Urinary bladder (tissue), 4 donors: ENCODE data around the gene NCLN. TPM values are rescaled to one million over a fixed set of nuclear protein-coding genes. Genes with fewer than 3 reads are reported as not detected.
"Not testable (repeated sequence)": the region's sequence is repeated elsewhere in the genome, so short reads cannot be mapped to it uniquely, and the experiment has no call there.

Experiments
- DNase-seq: peaks from one replicate; pipeline ENCODE4 v3.0.0-alpha.2; 2015; ENCODE audit errors: extremely low spot score
- H3K27ac ChIP-seq: one replicate; pipeline ENCODE4 v1.5.1; 2013; ENCODE audit warnings: low read depth, mild to moderate bottlenecking, moderate library complexity
- H3K36me3 ChIP-seq: one replicate; pipeline ENCODE4 v1.6.1; 2013; ENCODE audit warnings: mild to moderate bottlenecking, moderate library complexity; ENCODE audit not compliant: insufficient read depth
- H3K4me1 ChIP-seq: one replicate; pipeline ENCODE4 v1.6.1; 2013; ENCODE audit warnings: mild to moderate bottlenecking, moderate library complexity; ENCODE audit not compliant: insufficient read depth
- H3K4me3 ChIP-seq: one replicate; pipeline ENCODE4 v1.5.1; 2013; ENCODE audit warnings: low read depth, low read length
- WGBS: extraction: QIAGEN DNeasy Blood & Tissue Kit; methylation state at CpG from one replicate; pipeline ENCODE4 v1.1.7; 2013; 5-methylcytosine and 5-hydroxymethylcytosine counted together
- polyA plus RNA-seq: library from polyadenylated mRNA; stranded (reverse); fragments of 200-250 nt; gene quantifications from one replicate; pipeline ENCODE4 v1.2.3, GENCODE V29; 2013
- total RNA-seq: library from RNA; depleted of rRNA; stranded (reverse); fragments of >200 nt; gene quantifications from one replicate; pipeline ENCODE4 v1.2.3, GENCODE V29; 2014
- donor health status: healthy with polysubstance abuse.
- donor health status: healthy.

The NCLN gene
- total and polyA plus RNA-seq, 2 donors, result 10.5 to 30.5 TPM

DNA sequence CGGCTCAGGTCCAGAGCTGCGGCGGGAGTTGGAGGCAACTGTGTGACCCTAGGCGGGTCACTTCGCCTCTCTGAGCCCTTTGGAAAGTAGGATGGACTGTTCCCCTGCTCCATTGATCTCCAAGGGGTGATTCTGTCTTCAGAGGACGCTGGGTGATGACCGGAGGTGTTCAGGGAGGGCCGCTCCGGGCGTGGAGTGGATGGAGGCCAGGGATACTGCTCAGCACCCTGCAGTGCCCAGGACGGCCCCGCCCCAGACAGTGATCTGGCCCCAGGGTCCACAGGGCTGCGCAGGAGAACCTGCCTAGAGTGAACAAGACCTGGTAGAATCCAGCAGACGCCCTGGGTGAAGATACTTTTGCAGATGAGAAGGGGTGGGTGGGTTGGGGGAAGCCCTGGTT, 7.0 kb downstream of the NCLN start:
- WGBS, result 92% methylated on average over 14 of the region's 14 CpGs
- Histone ChIP-seq H3K36me3 (no peaks in the 10 kb centered on the region), H3K4me1 (no peaks in the 10 kb centered on the region), H3K27ac (no peak overlapping the region), H3K4me3 (no peak overlapping the region)
- no peak for DNase-seq

GRCh38 chr19:3193256-3194105, 7.8 kb downstream of the NCLN start:
- no peaks in the 10 kb centered on the region for H3K36me3 ChIP-seq
- no peak overlapping the region for H3K4me3 ChIP-seq
- no peak for DNase-seq
- H3K4me1 ChIP-seq, result no peaks in the 10 kb centered on the region
- whole genome bisulfite sequencing, result 91% methylated on average over 40 of the region's 40 CpGs
- H3K27ac ChIP-seq, result no peak overlapping the region

DNA sequence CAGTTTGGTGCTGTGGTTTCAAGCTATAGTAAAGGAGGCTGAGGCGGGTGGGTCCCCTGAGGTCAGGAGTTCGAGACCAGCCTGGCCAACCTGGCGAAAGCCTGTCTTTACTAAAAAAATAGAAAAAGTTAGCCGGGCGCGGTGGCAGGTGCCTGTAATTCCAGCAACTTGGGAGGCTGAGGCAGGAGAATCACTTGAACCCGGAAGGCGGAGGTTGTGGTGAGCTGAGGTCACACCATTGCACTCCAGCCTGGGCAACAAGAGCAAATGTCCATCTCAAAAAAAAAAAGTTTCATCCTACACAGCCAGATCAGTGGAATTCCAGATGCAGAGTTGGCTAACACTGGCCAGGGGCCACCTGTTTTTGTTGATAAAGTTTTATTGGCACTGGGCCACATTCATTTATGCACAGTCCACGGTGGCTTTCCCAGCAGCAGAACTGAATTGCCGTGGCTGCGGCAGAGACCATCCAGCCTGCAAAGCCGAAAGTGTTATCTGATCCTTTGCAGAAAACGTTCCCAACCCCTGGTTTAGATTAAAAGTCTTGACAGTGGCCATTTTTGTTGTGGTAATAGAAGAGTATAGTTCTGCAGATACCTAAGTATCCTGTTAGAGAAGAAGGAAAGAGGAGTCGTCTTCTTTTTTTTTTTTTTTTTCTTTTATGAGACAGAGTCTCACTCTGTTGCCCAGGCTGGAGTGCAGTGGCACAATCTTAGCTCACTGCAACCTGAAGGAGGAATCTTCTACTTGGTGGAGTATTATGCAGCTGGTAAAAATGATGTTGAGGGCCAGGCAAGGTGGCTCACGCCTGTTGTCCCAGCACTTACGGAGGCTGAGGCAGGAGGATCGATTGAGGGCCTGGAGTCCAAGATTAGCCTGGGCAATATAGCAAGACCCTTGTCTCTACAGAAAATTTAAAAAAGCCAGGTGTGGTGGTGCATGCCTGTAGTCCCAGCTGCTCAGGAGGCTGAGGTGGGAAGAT, 8.7 kb downstream of the NCLN start:
- H3K4me3 ChIP-seq, result no peak overlapping the region
- no peak overlapping the region for H3K27ac ChIP-seq
- WGBS, result 89% methylated on average over 17 of the region's 17 CpGs
- H3K4me1 ChIP-seq, result no peaks in the 10 kb centered on the region
- no peaks in the 10 kb centered on the region for H3K36me3 ChIP-seq
- DNase-seq, result no peak

DNA sequence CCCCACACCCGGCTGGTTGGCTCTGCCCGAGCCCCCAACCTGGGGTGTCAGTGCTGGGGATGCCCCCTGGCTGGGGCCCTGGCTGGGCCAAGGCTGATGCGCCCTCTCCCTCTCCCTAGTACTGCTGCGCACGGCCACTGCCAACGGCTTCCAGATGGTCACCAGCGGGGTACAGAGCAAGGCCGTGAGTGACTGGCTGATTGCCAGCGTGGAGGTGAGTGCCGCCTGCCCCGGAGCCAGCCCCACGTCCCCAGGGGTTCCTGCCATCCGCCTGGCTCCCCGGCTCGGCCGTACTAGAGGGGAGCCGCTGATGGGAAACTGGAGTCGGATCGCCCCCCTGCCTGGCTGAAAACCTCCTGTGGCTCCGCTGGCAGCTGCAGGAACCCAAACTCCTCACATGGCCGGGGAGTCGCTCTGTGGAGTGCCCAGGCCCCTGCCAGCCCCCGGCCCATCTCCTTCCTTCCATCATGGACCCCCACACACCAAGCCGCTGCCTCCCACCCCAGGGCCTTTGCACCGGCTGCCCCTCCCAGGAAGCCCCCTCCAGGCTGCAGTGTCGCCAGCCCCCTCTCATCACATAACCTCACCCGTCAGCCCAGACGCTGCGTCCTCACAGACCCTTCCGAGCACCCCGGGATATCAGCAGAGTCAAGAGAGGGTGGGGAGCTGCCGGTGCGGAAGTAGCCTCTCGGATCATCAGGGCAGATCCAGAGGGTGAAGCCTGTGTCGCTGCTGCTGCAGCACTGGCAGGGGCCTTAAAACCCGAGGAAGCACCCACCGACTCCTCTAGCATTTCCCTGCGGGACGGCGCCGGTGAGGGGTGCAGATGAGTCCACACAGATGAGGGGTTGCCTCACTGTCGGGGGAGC, 10.6 kb downstream of the NCLN start:
- DNase-seq, result no peak
- no peak overlapping the region for H3K4me3 ChIP-seq
- no peak overlapping the region for H3K27ac ChIP-seq
- no peaks in the 10 kb centered on the region for H3K36me3 ChIP-seq
- 92% methylated on average over 42 of the region's 42 CpGs for WGBS
- H3K4me1 ChIP-seq, result no peaks in the 10 kb centered on the region

DNA sequence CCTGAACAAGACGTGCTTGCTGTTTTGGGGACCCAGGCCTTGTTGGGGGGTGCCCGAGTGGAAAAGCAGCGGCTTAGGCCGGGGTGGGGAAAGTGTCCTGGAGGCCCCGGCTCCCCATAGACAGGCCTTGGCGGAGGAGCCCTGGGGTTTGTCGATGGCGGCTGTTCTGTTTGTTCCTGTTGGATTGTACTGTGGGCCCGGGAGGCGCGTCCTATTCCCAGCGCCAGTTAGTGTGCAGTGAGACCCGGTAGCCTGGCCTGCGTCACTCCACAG, 11.1 kb downstream of the NCLN start:
- no peak overlapping the region for H3K4me3 ChIP-seq
- 94% methylated on average over 14 of the region's 14 CpGs for WGBS
- no peaks in the 10 kb centered on the region for H3K36me3 ChIP-seq
- DNase-seq, result no peak
- H3K4me1 ChIP-seq, result no peaks in the 10 kb centered on the region
- no peak overlapping the region for H3K27ac ChIP-seq

- H3K36me3 ChIP-seq, result peaks cover 5% of the 10 kb centered on the region
- no peaks in the 10 kb centered on the region for H3K4me1 ChIP-seq
- H3K4me3 ChIP-seq, result no peak overlapping the region
- no peak overlapping the region for H3K27ac ChIP-seq
- WGBS, result 94% methylated on average over 43 of the region's 43 CpGs
- DNase-seq, result no peak
Observed at GRCh38 chr19:3198901-3199700, 13.4 kb downstream of the NCLN start.

GRCh38 chr19:3201072-3201700, 15.5 kb downstream of the NCLN start:
- no peak for DNase-seq
- H3K4me1 ChIP-seq, result no peaks in the 10 kb centered on the region
- H3K36me3 ChIP-seq, result peaks cover 10% of the 10 kb centered on the region
- no peak overlapping the region for H3K27ac ChIP-seq
- no peak overlapping the region for H3K4me3 ChIP-seq
- WGBS, result 94% methylated on average over 39 of the region's 39 CpGs

DNA sequence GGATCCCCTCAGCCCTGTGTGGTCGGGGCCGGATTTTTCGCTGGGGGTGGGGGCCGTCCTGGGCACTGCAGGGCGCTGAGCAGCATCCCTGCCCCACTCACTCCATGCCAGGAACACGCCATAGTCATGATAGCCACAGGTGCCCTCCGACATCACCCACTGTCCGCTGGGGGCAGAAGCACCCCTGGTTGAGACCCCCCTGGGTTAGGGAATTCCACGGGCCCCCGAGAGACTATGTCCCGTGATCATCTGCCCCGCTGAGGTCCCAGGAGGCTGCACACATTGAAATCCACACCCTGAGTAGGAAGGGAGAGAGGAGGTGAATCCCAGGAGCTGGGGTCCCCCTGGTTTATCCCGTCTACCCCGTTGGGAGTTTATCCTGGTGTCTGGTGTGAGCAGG, 16.2 kb downstream of the NCLN start:
- Histone ChIP-seq H3K4me3 (no peak overlapping the region), H3K36me3 (peaks cover 10% of the 10 kb centered on the region), H3K27ac (no peak overlapping the region), H3K4me1 (no peaks in the 10 kb centered on the region)
- DNase-seq, result no peak
- WGBS, result 97% methylated on average over 14 of the region's 14 CpGs

DNA sequence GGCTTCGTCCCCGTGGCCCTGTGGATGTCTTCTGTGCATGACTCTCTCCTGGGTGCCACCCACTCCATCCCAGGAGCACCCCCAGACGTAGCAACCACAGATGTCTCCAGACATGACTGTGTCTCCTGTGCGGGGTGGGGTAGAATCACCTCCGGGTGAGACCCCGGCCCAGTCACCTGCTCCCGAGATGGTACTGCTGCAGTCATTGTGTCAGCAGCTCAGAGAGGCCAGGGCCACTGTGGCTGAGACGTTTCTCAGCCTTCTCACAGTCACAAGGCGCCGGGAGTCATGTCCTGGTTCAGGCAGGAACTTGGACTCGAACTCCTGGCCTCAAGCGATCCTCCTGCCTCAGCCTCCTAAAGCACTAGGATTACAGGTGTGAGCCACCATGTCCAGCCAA, 16.6 kb downstream of the NCLN start:
- Histone ChIP-seq H3K36me3 (peaks cover 10% of the 10 kb centered on the region), H3K4me1 (no peaks in the 10 kb centered on the region)
- 90% methylated on average over 12 of the region's 12 CpGs for WGBS

DNA sequence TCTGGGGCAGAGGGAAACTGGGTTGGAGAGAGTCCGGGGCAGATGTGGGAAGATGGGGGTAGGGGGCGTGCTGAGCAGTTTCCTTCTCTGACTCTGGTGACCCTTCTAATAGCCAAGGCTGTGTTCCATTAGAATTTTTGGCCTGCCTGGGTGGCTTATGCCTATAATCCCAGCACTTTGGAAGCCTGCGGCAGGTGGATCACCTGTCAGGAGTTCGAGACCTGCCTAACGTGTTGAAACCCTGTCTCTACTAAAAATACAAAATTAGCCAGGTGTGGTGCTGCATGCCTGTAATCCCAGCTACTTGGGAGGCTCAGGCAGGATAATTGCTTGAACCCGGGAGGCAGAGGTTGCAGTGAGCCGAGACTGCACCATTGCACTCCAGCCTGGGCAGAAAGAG, 17.2 kb downstream of the NCLN start:
- H3K4me3 ChIP-seq, H3K27ac ChIP-seq, DNase-seq, H3K4me1 ChIP-seq: not testable (repeated sequence)
- WGBS, result 95% methylated on average over 7 of the region's 7 CpGs
- peaks cover 14% of the 10 kb centered on the region for H3K36me3 ChIP-seq

More for the DNA sequence above, 16.6 kb downstream of the NCLN start:
- no peak for DNase-seq
- Histone ChIP-seq H3K27ac (no peak overlapping the region), H3K4me3 (no peak overlapping the region)

GRCh38 chr19:3203805-3204645, 18.3 kb downstream of the NCLN start:
- no peak for DNase-seq

More at GRCh38 chr19:3203805-3204645, 18.3 kb downstream of the NCLN start:
- Histone ChIP-seq H3K4me3 (no peak overlapping the region), H3K4me1 (no peaks in the 10 kb centered on the region), H3K27ac (no peak overlapping the region), H3K36me3 (peaks cover 15% of the 10 kb centered on the region)
- WGBS, result 96% methylated on average over 43 of the region's 43 CpGs
